Islet precursor cell (in vitro differentiated cells): ENCODE data around the gene IFNL1.
"Not testable (repeated sequence)": the region's sequence is repeated elsewhere in the genome, so short reads cannot be mapped to it uniquely, and the experiment has no call there.

Experiments used
- DNase-seq: peaks from one replicate; pipeline ENCODE4 v3.0.0-alpha.2; 2018

Gene IFNL1

GRCh38 chr19:39296055-39296645, at the start of gene IFNL1:
TSS of gene IFNL1 (plus strand) at chr19:39296407. CDS start at chr19:39296422, 15 bp downstream.
- peak; percentile 44 for DNase-seq

- peak; percentile 63 for DNase-seq
Measured at GRCh38 chr19:39246951-39247669, 49.1 kb upstream of the IFNL1 start.

GRCh38 chr19:39247701-39248664, 48.2 kb upstream of the IFNL1 start:
- peak; percentile 63 for DNase-seq

- no peak for DNase-seq
Measured at GRCh38 chr19:39248806-39249205, 47.4 kb upstream of the IFNL1 start, which contains the start of gene IFNL4. TSS of gene IFNL4 (minus strand) at chr19:39248856.

- DNase-seq = no peak
Measured at GRCh38 chr19:39251081-39251480, 45.1 kb upstream of the IFNL1 start.

GRCh38 chr19:39251846-39252245, 44.4 kb upstream of the IFNL1 start:
- no peak for DNase-seq

GRCh38 chr19:39252458-39252857, 43.7 kb upstream of the IFNL1 start:
- no peak for DNase-seq

GRCh38 chr19:39253374-39254149, 42.6 kb upstream of the IFNL1 start:
- DNase-seq = no peak

- DNase-seq = no peak
Measured at GRCh38 chr19:39254531-39255345, 41.5 kb upstream of the IFNL1 start.

GRCh38 chr19:39257227-39257626, 39.0 kb upstream of the IFNL1 start:
- DNase-seq = no peak

GRCh38 chr19:39261704-39262103, 34.5 kb upstream of the IFNL1 start:
- no peak for DNase-seq

GRCh38 chr19:39262496-39262895, 33.7 kb upstream of the IFNL1 start:
- DNase-seq = no peak

GRCh38 chr19:39263912-39264305, 32.3 kb upstream of the IFNL1 start:
- DNase-seq = peak; percentile 56

- peak; percentile 74 for DNase-seq
Measured at GRCh38 chr19:39264306-39265290, 31.6 kb upstream of the IFNL1 start.

- DNase-seq = peak; percentile 55
Measured at GRCh38 chr19:39265321-39265916, 30.8 kb upstream of the IFNL1 start.

- DNase-seq = not testable (repeated sequence)
Measured at GRCh38 chr19:39268085-39268484, 28.1 kb upstream of the IFNL1 start, which contains the start of gene IFNL2. TSS of gene IFNL2 (plus strand) at chr19:39268396. CDS start at chr19:39268569, 173 bp downstream.

GRCh38 chr19:39268531-39269223, 27.5 kb upstream of the IFNL1 start:
- not testable (repeated sequence) for DNase-seq

GRCh38 chr19:39269369-39269768, 26.8 kb upstream of the IFNL1 start:
- DNase-seq = not testable (repeated sequence)
